Measurements from ENCODE around the gene RTP5.

The RTP5 gene

DNA sequence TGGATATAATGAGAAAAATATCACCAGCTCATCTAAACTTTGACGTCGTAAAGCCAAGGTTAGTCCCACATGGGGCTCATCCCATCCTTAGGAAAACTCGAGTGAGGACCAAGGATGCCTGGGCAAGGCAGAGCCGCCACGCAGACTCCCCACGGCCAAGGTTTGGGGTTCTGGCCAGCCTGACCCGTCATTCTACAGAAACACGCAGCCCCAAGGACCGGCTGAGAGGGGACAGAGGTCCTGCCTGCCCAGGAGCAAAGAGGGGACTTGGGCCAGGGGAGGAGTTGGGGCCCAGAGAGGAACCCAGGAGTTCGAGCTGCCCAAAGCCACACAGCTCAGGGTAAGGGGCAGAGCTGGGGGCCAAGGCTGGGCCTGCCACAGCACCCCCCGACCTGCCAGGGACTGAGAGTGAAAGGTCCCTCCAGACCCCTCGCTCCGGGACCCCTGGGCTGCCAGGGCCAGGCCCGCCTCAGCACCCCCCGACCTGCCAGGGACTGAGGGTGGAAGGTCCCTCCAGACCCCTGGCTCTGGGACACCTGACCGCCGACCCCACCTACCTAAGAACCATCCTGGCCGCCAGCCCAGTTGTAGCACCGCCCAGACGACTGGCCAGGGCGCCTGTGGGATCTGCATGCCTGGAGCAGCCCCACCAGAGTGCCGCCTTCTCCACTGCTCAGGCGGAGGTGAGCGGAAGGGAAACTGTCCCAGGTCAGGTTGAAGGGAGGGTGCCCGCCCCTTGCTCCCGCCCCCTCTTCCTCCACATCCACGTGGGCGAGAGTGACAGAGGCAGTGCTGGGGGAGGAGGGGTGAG lies 11.1 kb upstream of the RTP5 start, which contains the start of gene PDCD1:
Gene PDCD1, minus strand, starts transcription at position 689 of the 811 bp plus-strand sequence. Its CDS starts 56 bp downstream, at position 633.
- DNase-seq, result no peak

GRCh38 chr2:241859017-241859435 lies 10.5 kb upstream of the RTP5 start:
- DNase-seq, result no peak

DNA sequence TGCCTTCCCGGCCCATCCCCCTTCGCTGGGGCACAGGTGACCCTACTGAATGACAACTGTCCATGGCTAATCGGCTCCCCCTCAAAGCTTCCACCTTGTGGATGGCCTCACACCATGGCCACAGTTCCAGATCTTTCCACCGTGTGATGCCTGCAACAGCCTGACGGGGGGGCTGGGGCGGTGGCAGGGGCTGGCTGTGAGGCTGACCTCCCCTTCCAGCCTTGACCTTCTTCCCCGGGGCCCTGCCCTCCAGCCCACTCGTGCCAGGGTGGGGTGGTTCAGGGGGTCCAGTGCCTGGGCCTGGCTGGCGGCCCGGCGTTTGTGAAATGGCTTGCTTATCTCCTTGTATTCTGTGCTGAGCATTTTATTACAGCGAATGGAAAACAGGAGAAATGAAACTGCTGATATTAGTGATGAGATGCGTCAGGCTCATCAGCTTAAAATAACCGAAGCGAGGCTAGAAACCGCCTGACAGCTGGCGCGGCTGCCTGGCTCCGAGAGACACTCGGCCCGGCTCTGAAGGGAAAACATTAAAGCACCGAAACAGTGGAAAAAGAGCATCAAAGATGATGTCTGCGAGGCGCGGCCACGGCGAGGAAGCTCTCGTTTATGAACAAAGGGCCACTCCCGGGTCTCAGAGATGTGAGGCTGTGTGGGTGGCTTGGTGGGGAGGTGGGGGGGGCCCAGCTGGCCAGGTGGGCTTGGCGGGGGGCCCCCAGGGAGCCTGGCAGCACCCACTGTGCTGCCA lies 9.9 kb upstream of the RTP5 start:
- DNase-seq, result no peak

DNA sequence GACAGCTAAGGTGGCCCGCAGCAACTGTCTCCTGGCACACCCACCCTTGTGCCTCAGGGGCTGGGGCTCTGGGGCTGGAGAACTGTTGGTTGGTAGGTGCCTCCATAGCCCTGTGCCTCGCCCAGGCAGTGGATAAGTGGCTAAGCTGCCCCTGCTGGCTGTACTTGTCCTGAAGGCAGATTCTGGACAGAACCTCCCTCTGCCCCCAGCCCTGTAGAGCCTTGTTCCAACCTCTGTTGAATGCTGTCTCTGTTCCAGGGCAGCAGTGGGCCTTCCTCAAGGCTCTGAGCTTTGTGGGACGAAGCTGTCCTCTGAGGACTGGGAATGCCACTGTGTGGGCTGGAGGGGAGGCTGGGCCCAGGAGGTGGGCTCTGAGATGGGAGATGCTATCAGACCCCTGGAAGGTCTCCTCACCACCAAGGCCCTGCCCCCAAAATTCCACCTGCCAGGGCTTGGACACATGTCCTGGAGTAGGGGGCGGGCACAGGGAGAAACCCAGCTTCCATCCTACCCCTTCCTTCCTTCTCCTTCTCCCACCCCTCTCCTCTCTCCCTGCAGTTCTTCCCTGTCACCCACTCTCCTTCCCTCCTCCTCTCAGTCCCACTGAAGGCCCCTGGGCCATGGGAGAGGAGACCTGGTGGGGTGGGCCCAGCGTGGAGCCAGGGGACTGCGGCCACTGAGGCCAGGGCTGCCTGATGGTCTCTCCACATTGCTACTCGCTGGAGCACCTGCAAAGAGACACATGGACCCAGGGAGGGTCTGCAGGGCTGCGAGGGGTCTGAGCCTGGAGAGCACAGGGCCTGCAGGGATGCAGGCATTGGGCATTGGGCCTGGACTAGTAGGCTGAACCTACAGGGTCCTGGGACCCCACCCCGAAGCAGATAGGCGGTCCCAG lies 9.1 kb upstream of the RTP5 start:
- no peak for DNase-seq

DNA sequence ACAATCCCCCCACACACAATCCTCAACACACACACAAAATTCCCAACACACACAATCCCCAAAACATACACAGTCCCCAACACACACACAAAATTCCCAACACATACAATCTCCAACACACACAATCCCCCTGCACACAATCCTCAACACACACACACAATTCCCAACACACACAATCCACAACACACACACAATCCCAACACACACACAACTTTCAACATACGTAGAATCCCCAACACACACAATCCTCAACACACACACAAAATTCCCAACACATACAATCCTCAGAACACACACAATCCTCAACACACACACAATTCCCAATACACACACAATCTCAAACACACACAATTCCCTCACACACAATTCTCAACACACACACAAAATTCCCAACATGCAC lies 8.3 kb upstream of the RTP5 start:
- no peak for DNase-seq

- DNase-seq, result no peak
Observed at GRCh38 chr2:241862093-241862492, 7.4 kb upstream of the RTP5 start.

- DNase-seq, result no peak
Observed at GRCh38 chr2:241862775-241863535, 6.6 kb upstream of the RTP5 start.

DNA sequence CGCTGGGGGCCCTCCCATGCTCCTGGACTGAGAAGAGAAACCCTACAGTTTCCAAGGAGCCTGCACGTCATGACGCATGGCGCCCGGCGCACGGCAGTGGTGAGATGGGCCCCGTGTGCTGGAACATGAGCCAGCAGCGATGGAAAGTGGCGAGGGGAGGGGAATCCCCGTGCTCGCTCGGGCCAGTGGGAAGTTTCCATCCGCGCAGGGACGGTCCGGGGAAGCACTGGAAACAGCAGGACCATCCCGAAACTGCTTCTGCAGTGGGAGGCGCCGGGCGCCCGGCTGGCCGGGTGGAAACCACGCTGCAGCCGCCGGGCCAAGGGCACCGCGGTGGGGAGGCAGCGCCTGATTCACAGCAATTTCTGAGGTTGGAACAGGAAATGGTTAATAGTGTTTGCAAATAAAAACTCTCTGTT lies 6.0 kb upstream of the RTP5 start:
- DNase-seq, result no peak

GRCh38 chr2:241864168-241864849 lies 5.2 kb upstream of the RTP5 start:
- no peak for DNase-seq

GRCh38 chr2:241864850-241865213 lies 4.7 kb upstream of the RTP5 start:
- no peak for DNase-seq

DNA sequence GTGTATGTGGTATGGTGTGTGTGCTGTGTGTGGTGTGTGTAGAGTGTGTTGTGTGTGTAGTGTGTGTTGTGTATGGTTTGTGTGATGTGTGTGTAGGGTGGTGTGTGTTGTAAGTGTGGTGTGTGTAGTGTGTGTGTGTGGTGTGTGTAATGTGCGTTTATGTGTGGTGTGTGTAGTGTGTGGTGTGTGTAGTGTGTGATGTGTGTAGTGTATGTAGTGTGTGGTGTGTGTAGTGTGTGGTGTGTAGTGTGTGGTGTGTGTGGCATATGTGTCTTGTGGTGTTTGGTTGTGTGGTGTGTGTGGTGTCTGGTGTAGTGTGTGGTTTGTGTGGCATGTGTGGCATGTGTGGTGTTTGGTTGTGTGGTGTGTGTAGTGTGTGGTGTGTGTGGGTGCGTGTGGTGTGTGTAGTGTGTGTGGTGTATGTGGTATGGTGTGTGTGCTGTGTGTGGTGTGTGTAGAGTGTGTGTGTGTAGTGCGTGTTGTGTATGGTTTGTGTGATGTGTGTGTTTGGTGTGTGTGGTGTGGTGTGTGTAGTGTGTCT lies 4.0 kb upstream of the RTP5 start:
- no peak for DNase-seq

GRCh38 chr2:241865957-241866789 lies 3.4 kb upstream of the RTP5 start:
- DNase-seq, result no peak

GRCh38 chr2:241866790-241867645 lies 2.5 kb upstream of the RTP5 start:
- DNase-seq, result no peak

- no peak for DNase-seq
Observed at GRCh38 chr2:241867776-241868420, 1.6 kb upstream of the RTP5 start.

DNA sequence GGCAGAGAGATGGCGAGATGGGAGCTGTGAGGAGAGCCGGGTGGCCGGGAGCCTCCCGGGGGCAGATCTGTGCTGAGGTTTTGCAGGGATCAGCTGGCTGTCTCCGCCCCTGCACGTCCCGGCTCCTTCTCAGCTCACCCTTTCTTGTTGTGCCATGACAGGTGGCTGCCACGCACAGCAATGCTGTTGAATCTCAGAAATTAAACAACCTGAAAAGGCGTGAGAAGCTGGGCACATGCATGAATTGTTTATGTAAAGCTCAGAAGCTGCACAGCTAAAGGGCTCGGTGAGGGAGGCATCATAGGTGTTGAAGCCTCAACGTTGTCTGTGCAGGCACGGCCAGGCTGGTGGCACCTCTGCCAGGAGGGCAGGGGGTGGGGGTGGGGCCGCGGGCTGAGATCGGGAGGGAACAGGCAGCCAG lies 858 bp upstream of the RTP5 start:
- DNase-seq, result no peak

GRCh38 chr2:241870081-241870541 lies 582 bp downstream of the RTP5 start:
- DNase-seq, result no peak

- no peak for DNase-seq
Observed at GRCh38 chr2:241870611-241871537, 1.3 kb downstream of the RTP5 start.
